ENCODE results near the gene RAB6D. TPM values are rescaled to one million over a fixed set of nuclear protein-coding genes. Genes with fewer than 3 reads are reported as not detected.

The RAB6D gene
- total and polyA plus RNA-seq, 9 of the 15 experiments (the other 6 are each of a cell fraction or from before 2014, with no cell fraction given): 0.01 to 0.04 (median 0.03) TPM; not detected in 5

GRCh38 chr2:131408207-131408606 lies 44.2 kb upstream of the RAB6D start:
- ChIA-PET CTCF (ENCODE audit: low intra/inter-chr PET ratio) (no interaction called here), POLR2A (interaction anchor here (0.8 kb wide), 1 partner anchor 13 kb away, joined by 3 read pairs; no protein-coding TSS in a partner anchor)
- FAIRE-seq: no peak

More at GRCh38 chr2:131408207-131408606, 44.2 kb upstream of the RAB6D start:
- H4K20me1 ChIP-seq (replicated peaks; ENCODE audit: control insufficient read depth, insufficient read depth, low read length): no peaks in the 10 kb centered on the region
- in situ Hi-C loops (cut with MboI): loop anchor here (25.0 kb wide), 2 partner anchors 379 to 729 kb away; no protein-coding TSS in a partner anchor
- ATAC-seq (no peak), DNase-seq (ENCODE audit: extremely low read depth in 1 of 4, low spot score in 3 of 4) (no peak)
- no peak overlapping the region for H2AFZ ChIP-seq (ENCODE audit: low read depth, low read length)
- BruUV-seq (replicated peaks): no TSS peak
- peak; percentile 71 for TF ChIP-seq MEIS2 (IDR thresholded peaks at IDR 0.05; ENCODE audit: partially characterized antibody)
- TF ChIP-seq ATF3 (IDR thresholded peaks at IDR 0.05): 0 out of 2 replicates have a peak, but pooled peaks have one; percentile 7
- no peak for TF ChIP-seq ATF3 (CRISPR knock-in tag; conservative IDR thresholded peaks at IDR 0.05)
- no peak for TF ChIP-seq STAT6 (CRISPR knock-in tag; IDR thresholded peaks at IDR 0.05)
- TF ChIP-seq, protein P1, sequence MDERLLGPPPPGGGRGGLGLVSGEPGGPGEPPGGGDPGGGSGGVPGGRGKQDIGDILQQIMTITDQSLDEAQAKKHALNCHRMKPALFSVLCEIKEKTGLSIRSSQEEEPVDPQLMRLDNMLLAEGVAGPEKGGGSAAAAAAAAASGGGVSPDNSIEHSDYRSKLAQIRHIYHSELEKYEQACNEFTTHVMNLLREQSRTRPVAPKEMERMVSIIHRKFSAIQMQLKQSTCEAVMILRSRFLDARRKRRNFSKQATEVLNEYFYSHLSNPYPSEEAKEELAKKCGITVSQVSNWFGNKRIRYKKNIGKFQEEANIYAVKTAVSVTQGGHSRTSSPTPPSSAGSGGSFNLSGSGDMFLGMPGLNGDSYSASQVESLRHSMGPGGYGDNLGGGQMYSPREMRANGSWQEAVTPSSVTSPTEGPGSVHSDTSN (CRISPR knock-in tag; IDR thresholded peaks at IDR 0.05; ENCODE audit: low read depth): no peak
- TF ChIP-seq, protein P1 (tag; conservative IDR thresholded peaks at IDR 0.05; ENCODE audit: low read depth): peak; percentile 80
- no peak for TF ChIP-seq SMAD1 (IDR thresholded peaks at IDR 0.05; ENCODE audit: low read depth, low read length, partially characterized antibody)
- H3K36me3 ChIP-seq (ENCODE audit: control insufficient read depth, insufficient read depth, low read length): no peaks in the 10 kb centered on the region
- no peak overlapping the region for H3K4me3 ChIP-seq
- no peaks in the 10 kb centered on the region for H3K79me2 ChIP-seq (ENCODE audit: control insufficient read depth, insufficient read depth, low read length)
- H3K27me3 ChIP-seq (ENCODE audit: control insufficient read depth in 2 of 2, insufficient read depth in 2 of 2, low read length in 2 of 2): peaks cover 33 to 34% of the 10 kb centered on the region in 2 experiments
- no peaks in the 10 kb centered on the region for H3K9me3 ChIP-seq (replicated peaks; ENCODE audit: control insufficient read depth, insufficient read depth, low read depth, low read length)
- H3K9me1 ChIP-seq (ENCODE audit: control insufficient read depth, insufficient read depth, low read length): no peaks in the 10 kb centered on the region
- no peak overlapping the region for H3K4me2 ChIP-seq (ENCODE audit: insufficient read depth, low read length)
- no peak overlapping the region for H3K9ac ChIP-seq (ENCODE audit: insufficient read depth in 1 of 2, low read depth in 2 of 2, low read length in 2 of 2)
- no peaks in the 10 kb centered on the region for H3K4me1 ChIP-seq (replicated peaks in 1 of 2; ENCODE audit: control insufficient read depth in 2 of 2, insufficient read depth in 2 of 2, low read length in 2 of 2)
- H3K27ac ChIP-seq (ENCODE audit: extremely low read depth, low read depth, low read length): no peak overlapping the region
- intact Hi-C loops (cut with micrococcal nuclease): loop anchor here (10.0 kb wide), 1 partner anchor 253 kb away; no protein-coding TSS in a partner anchor

Data from K562 (cell line).